ENCODE data around the gene CD101. TPM values are rescaled to one million over a fixed set of nuclear protein-coding genes. Genes with fewer than 3 reads are reported as not detected.
A peak's percentile ranks its signal among the peaks of the same experiment; 100 is the strongest.

CD101 gene
- total RNA-seq, 6 donors from 2014 or later, result 3.1 to 50.2 (median 11.7) TPM

- 85 to 93% methylated on average over 4 to 5 of the region's 5 CpGs for WGBS, 2 donors
- DNase-seq (no peak), ATAC-seq (ENCODE audit: low FRiP score in 2 of 2) (no peak)
- TF ChIP-seq EP300 (IDR thresholded peaks at IDR 0.05) (no peak), CTCF (IDR thresholded peaks at IDR 0.05) (no peak), POLR2A (IDR thresholded peaks at IDR 0.05) (no peak)
- peaks cover 0 to 9% (median 0%) of the 10 kb centered on the region in 4 donors for H3K4me1 ChIP-seq
- H3K4me3 ChIP-seq, result no peak overlapping the region
- H3K27ac ChIP-seq, result no peak overlapping the region
- H3K27me3 ChIP-seq, result no peaks in the 10 kb centered on the region
- no peaks in the 10 kb centered on the region for H3K9me3 ChIP-seq
- no peaks in the 10 kb centered on the region for H3K36me3 ChIP-seq
Observed at GRCh38 chr1:117013309-117013858, 11.8 kb downstream of the CD101 start.

GRCh38 chr1:117014209-117014608, 12.6 kb downstream of the CD101 start:
- no peak for DNase-seq
- ATAC-seq (ENCODE audit: low FRiP score in 2 of 2), result no peak
- H3K4me1 ChIP-seq, result peaks cover 0 to under 1% (median 0%) of the 10 kb centered on the region in 4 donors
- H3K9me3 ChIP-seq, result no peaks in the 10 kb centered on the region
- no peaks in the 10 kb centered on the region for H3K36me3 ChIP-seq
- 95 to 96% methylated on average over 5 of the region's 5 CpGs for WGBS, 2 donors
- TF ChIP-seq POLR2AphosphoS5 (IDR thresholded peaks at IDR 0.05), result no peak
- TF ChIP-seq POLR2A (IDR thresholded peaks at IDR 0.05), result no peak
- TF ChIP-seq EP300 (IDR thresholded peaks at IDR 0.05), result no peak
- no peak for TF ChIP-seq CTCF (IDR thresholded peaks at IDR 0.05)
- H3K27me3 ChIP-seq, result no peaks in the 10 kb centered on the region
- H3K27ac ChIP-seq, result no peak overlapping the region
- no peak overlapping the region for H3K4me3 ChIP-seq

GRCh38 chr1:117015724-117016123, 14.2 kb downstream of the CD101 start:
- WGBS, 2 donors, result 89 to 90% methylated on average over 3 of the region's 3 CpGs
- no peaks in the 10 kb centered on the region for H3K9me3 ChIP-seq
- ATAC-seq (ENCODE audit: low FRiP score in 2 of 2) (no peak), DNase-seq (no peak)
- H3K36me3 ChIP-seq, result no peaks in the 10 kb centered on the region
- H3K4me1 ChIP-seq, result no peaks in the 10 kb centered on the region
- no peaks in the 10 kb centered on the region for H3K27me3 ChIP-seq
- no peak overlapping the region for H3K27ac ChIP-seq
- no peak for TF ChIP-seq CTCF (IDR thresholded peaks at IDR 0.05)
- no peak for TF ChIP-seq POLR2AphosphoS5 (IDR thresholded peaks at IDR 0.05)
- TF ChIP-seq POLR2A (IDR thresholded peaks at IDR 0.05), result no peak
- TF ChIP-seq EP300 (IDR thresholded peaks at IDR 0.05), result no peak
- no peak overlapping the region for H3K4me3 ChIP-seq

GRCh38 chr1:117017062-117017461, 15.5 kb downstream of the CD101 start:
- WGBS, 2 donors, result 83 to 93% methylated on average over 3 to 4 of the region's 4 CpGs

GRCh38 chr1:117017648-117018047, 16.1 kb downstream of the CD101 start:
- no peaks in the 10 kb centered on the region for H3K9me3 ChIP-seq
- H3K4me3 ChIP-seq, result no peak overlapping the region
- DNase-seq (no peak), ATAC-seq (ENCODE audit: low FRiP score in 2 of 2) (peak; percentile 32 to 68)
- WGBS, 2 donors, result 43 to 47% methylated on average over 3 of the region's 3 CpGs
- no peak overlapping the region for H3K27ac ChIP-seq
- H3K36me3 ChIP-seq, result no peaks in the 10 kb centered on the region
- no peaks in the 10 kb centered on the region for H3K4me1 ChIP-seq
- no peaks in the 10 kb centered on the region for H3K27me3 ChIP-seq
- TF ChIP-seq POLR2A (IDR thresholded peaks at IDR 0.05), result no peak
- no peak for TF ChIP-seq CTCF (IDR thresholded peaks at IDR 0.05)
- no peak for TF ChIP-seq EP300 (IDR thresholded peaks at IDR 0.05)
- TF ChIP-seq POLR2AphosphoS5 (IDR thresholded peaks at IDR 0.05), result no peak

More at GRCh38 chr1:117017062-117017461, 15.5 kb downstream of the CD101 start:
- H3K4me3 ChIP-seq, result no peak overlapping the region
- DNase-seq (no peak), ATAC-seq (ENCODE audit: low FRiP score in 2 of 2) (no peak)
- TF ChIP-seq POLR2AphosphoS5 (IDR thresholded peaks at IDR 0.05) (no peak), EP300 (IDR thresholded peaks at IDR 0.05) (no peak), POLR2A (IDR thresholded peaks at IDR 0.05) (no peak)
- no peaks in the 10 kb centered on the region for H3K36me3 ChIP-seq
- H3K27ac ChIP-seq, result no peak overlapping the region
- no peaks in the 10 kb centered on the region for H3K27me3 ChIP-seq
- no peaks in the 10 kb centered on the region for H3K4me1 ChIP-seq
- H3K9me3 ChIP-seq, result no peaks in the 10 kb centered on the region
